DMS114 treated with DMSO at 0.1 percent for 48 hours (cell line): ENCODE data around the gene OXTR.

Experiments used
- DNase-seq: peaks from one replicate; lab custom pipeline; 2025; ENCODE audit not compliant: unreplicated experiment; lab: John Stamatoyannopoulos, UW

OXTR gene

GRCh38 chr3:8713901-8714759 lies 55.3 kb downstream of the OXTR start:
- no peak for DNase-seq

GRCh38 chr3:8712908-8713255 lies 56.5 kb downstream of the OXTR start:
- DNase-seq: no peak

GRCh38 chr3:8712045-8712907 lies 57.1 kb downstream of the OXTR start:
- DNase-seq: no peak

- DNase-seq: no peak
Measured at GRCh38 chr3:8709801-8710507, 59.5 kb downstream of the OXTR start.

GRCh38 chr3:8709287-8709686 lies 60.1 kb downstream of the OXTR start:
- no peak for DNase-seq

GRCh38 chr3:8705575-8705974 lies 63.8 kb downstream of the OXTR start:
- no peak for DNase-seq

GRCh38 chr3:8702560-8702959 lies 66.9 kb downstream of the OXTR start:
- DNase-seq: no peak
